GM19324 (cell line): ENCODE results near the gene CDC42EP1.
"Not testable (repeated sequence)": the region's sequence is repeated elsewhere in the genome, so short reads cannot be mapped to it uniquely, and the experiment has no call there.

Experiments
- ATAC-seq: cut with Tn5 transposase; IDR thresholded peaks from one replicate; pipeline ENCODE4 v1.9.1; 2021; ENCODE audit warnings: mild to moderate bottlenecking, moderate library complexity; ENCODE audit not compliant: unreplicated experiment, low FRiP score

The CDC42EP1 gene

GRCh38 chr22:37609240-37610152 lies 49.2 kb downstream of the CDC42EP1 start:
- ATAC-seq: no peak

GRCh38 chr22:37610153-37610475 lies 49.8 kb downstream of the CDC42EP1 start:
- not testable (repeated sequence) for ATAC-seq

GRCh38 chr22:37610480-37611129 lies 50.3 kb downstream of the CDC42EP1 start:
- no peak for ATAC-seq

- ATAC-seq: no peak
Observed at GRCh38 chr22:37611207-37611606, 50.9 kb downstream of the CDC42EP1 start.

GRCh38 chr22:37616201-37617083 lies 56.2 kb downstream of the CDC42EP1 start:
- ATAC-seq: no peak

- ATAC-seq: no peak
Observed at GRCh38 chr22:37617431-37617830, 57.2 kb downstream of the CDC42EP1 start.

- no peak for ATAC-seq
Observed at GRCh38 chr22:37618072-37618656, 57.9 kb downstream of the CDC42EP1 start.

GRCh38 chr22:37618674-37619073 lies 58.4 kb downstream of the CDC42EP1 start:
- no peak for ATAC-seq
